Measurements from ENCODE around the gene CDCA3. TPM values are rescaled to one million over a fixed set of nuclear protein-coding genes. Genes with fewer than 3 reads are reported as not detected.
A peak's percentile ranks its signal among the peaks of the same experiment; 100 is the strongest.

Gene CDCA3
- total and polyA plus RNA-seq, 2 of the 13 experiments (the other 11 are each of a cell fraction or from before 2014, with no cell fraction given), result 32.7 to 56.5 TPM

- TF ChIP-seq STAT6 (CRISPR knock-in tag; IDR thresholded peaks at IDR 0.05; ENCODE audit: borderline replicate concordance) (peak; percentile 77; the same call in 1 of the 2 replicates), SATB2 (CRISPR knock-in tag; IDR thresholded peaks at IDR 0.05) (0 out of 2 replicates have a peak, but pooled peaks have one; percentile 56), ZC3H13 (CRISPR knock-in tag; IDR thresholded peaks at IDR 0.05) (peak; percentile 98), MBD4 (IDR thresholded peaks at IDR 0.05; ENCODE audit: borderline replicate concordance, low read length) (no peak), HNRNPUL1 (IDR thresholded peaks at IDR 0.05; ENCODE audit: low read depth, low read length) (no peak), ZGPAT (CRISPR knock-in tag; IDR thresholded peaks at IDR 0.05) (peak; percentile 96), FOXA3 (CRISPR knock-in tag; IDR thresholded peaks at IDR 0.05) (peak; percentile 77; the same call in 1 of the 2 replicates), JDP2 (CRISPR knock-in tag; IDR thresholded peaks at IDR 0.05; ENCODE audit: borderline replicate concordance) (no peak), ZNF234 (CRISPR knock-in tag; conservative IDR thresholded peaks at IDR 0.05) (no peak), CAMTA2 (CRISPR knock-in tag; IDR thresholded peaks at IDR 0.05; ENCODE audit: borderline replicate concordance) (no peak), SOX13 (IDR thresholded peaks at IDR 0.05) (no peak), SOX13 (CRISPR knock-in tag; conservative IDR thresholded peaks at IDR 0.05 in 1 of 2, IDR thresholded peaks at IDR 0.05 in 1 of 2) (peak in 1 of 2 experiments; percentile 73; a peak in 2 of 4 replicates), GFI1 (CRISPR knock-in tag; IDR thresholded peaks at IDR 0.05; ENCODE audit: borderline replicate concordance) (peak; percentile 73; the same call in 1 of the 2 replicates), ZNF274 (CRISPR knock-in tag; IDR thresholded peaks at IDR 0.05) (peak; percentile 54), ZBTB3 (CRISPR knock-in tag; IDR thresholded peaks at IDR 0.05; ENCODE audit: borderline replicate concordance, low read depth) (peak; percentile 52; the same call in 1 of the 2 replicates), ZNF17 (CRISPR knock-in tag; IDR thresholded peaks at IDR 0.05) (no peak), PITX1 (CRISPR knock-in tag; IDR thresholded peaks at IDR 0.05) (no peak; the same call in 1 of the 2 replicates), KDM5A (IDR thresholded peaks at IDR 0.05; ENCODE audit: borderline replicate concordance, low read length) (no peak; the same call in 1 of the 2 replicates), MTF1 (CRISPR knock-in tag; IDR thresholded peaks at IDR 0.05) (no peak), ZNF543 (CRISPR knock-in tag; IDR thresholded peaks at IDR 0.05) (0 out of 2 replicates have a peak, but pooled peaks have one; percentile 49), NCOA1 (CRISPR knock-in tag; IDR thresholded peaks at IDR 0.05) (no peak), ZNF546 (CRISPR knock-in tag; conservative IDR thresholded peaks at IDR 0.05) (peak; percentile 80; the same call in 1 of the 2 replicates), TOPORS (CRISPR knock-in tag; IDR thresholded peaks at IDR 0.05) (no peak), MZF1 (CRISPR knock-in tag; IDR thresholded peaks at IDR 0.05; ENCODE audit: borderline replicate concordance) (no peak), FOXK1 (CRISPR knock-in tag; IDR thresholded peaks at IDR 0.05; ENCODE audit: borderline replicate concordance, low read depth) (peak; percentile 59; the same call in 1 of the 2 replicates), KLF11 (CRISPR knock-in tag; IDR thresholded peaks at IDR 0.05) (no peak)
Measured at GRCh38 chr12:6890789-6891645, 39.9 kb upstream of the CDCA3 start (continued).

Measured in HepG2 (cell line).